ENCODE results near the gene ATF6. TPM values are rescaled to one million over a fixed set of nuclear protein-coding genes. Genes with fewer than 3 reads are reported as not detected.

Gene ATF6
- total RNA-seq, 2 experiments from 2014 or later: 10.2 to 13.9 TPM

DNA sequence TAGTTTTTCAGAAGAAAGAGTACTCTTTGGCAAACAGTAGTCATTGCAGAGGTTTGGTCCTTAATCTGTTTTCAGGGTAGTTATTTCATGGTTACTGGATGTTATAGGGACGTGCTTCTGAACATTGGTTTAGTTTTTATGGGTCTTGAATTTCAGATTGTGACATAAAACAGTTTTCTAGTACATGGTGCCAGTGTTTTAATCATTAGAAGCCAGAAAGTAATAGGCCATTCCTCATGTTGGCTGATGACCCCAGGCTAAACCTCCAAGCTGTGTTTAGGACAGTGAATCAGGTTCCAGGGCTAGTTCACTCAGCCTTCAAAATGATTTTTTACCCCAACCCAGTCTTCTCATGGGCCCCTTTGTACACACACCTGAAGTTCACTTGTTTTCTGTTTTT is 184.3 kb downstream of the ATF6 start:
- Histone ChIP-seq H3K4me3 (ENCODE audit: low read depth, low read length, poor library complexity, severe bottlenecking) (no peak overlapping the region), H3K9me3 (ENCODE audit: low read length) (no peaks in the 10 kb centered on the region), H2AFZ (ENCODE audit: low read length) (no peak overlapping the region), H3K36me3 (ENCODE audit: insufficient read depth, low read length) (no peaks in the 10 kb centered on the region), H3K79me2 (ENCODE audit: insufficient read depth, low read depth, low read length) (no peaks in the 10 kb centered on the region), H3K9me2 (ENCODE audit: insufficient read depth, low read length) (no peaks in the 10 kb centered on the region), H3K4me1 (ENCODE audit: insufficient read depth, low read length, poor library complexity, severe bottlenecking) (no peaks in the 10 kb centered on the region), H3K4me2 (ENCODE audit: low read length) (no peak overlapping the region), H3K27ac (ENCODE audit: low read depth, low read length, poor library complexity, severe bottlenecking) (no peak overlapping the region), H4K20me1 (ENCODE audit: insufficient read depth, low read length) (no peaks in the 10 kb centered on the region)
- TF ChIP-seq, protein P1, sequence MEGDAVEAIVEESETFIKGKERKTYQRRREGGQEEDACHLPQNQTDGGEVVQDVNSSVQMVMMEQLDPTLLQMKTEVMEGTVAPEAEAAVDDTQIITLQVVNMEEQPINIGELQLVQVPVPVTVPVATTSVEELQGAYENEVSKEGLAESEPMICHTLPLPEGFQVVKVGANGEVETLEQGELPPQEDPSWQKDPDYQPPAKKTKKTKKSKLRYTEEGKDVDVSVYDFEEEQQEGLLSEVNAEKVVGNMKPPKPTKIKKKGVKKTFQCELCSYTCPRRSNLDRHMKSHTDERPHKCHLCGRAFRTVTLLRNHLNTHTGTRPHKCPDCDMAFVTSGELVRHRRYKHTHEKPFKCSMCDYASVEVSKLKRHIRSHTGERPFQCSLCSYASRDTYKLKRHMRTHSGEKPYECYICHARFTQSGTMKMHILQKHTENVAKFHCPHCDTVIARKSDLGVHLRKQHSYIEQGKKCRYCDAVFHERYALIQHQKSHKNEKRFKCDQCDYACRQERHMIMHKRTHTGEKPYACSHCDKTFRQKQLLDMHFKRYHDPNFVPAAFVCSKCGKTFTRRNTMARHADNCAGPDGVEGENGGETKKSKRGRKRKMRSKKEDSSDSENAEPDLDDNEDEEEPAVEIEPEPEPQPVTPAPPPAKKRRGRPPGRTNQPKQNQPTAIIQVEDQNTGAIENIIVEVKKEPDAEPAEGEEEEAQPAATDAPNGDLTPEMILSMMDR (conservative IDR thresholded peaks at IDR 0.05; ENCODE audit: low read length): no peak
- no peak for TF ChIP-seq EZH2phosphoT487 (IDR thresholded peaks at IDR 0.05; ENCODE audit: borderline replicate concordance, low read depth, low read length)
- POLR2A ChIA-PET: interaction anchor here (1.0 kb wide), 1 partner anchor 10 kb away, joined by 3 read pairs; no protein-coding TSS in a partner anchor
- no TSS peak for BruUV-seq (replicated peaks)
- no peak for DNase-seq (ENCODE audit: low spot score)
- CTCF ChIA-PET (ENCODE audit: unreplicated experiment): no interaction called here
- intact Hi-C loops (cut with micrococcal nuclease; ENCODE audit: unreplicated experiment): no loop called here

DNA sequence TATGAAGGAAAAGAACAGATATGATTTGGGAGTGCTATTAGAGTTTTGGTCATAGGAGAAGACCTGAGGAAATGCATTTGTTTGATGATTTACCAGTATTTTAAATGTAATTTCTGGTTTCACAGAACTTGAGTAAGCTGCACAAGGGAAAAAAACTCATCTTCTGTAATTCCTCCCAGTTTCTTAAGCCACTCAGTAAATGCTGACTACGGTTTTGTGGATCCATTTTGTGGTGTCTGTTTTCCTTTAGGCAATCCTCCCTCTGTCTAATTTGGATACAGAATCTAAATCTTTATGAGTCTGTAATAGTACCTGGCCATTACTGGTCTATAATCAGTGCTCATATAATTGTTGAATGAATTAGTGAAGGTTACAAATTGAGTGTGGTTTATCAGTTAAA is 185.5 kb downstream of the ATF6 start:
- ChIA-PET POLR2A (no interaction called here), CTCF (ENCODE audit: unreplicated experiment) (no interaction called here)
- intact Hi-C loops (cut with micrococcal nuclease; ENCODE audit: unreplicated experiment): no loop called here
- H2AFZ ChIP-seq (ENCODE audit: low read length): no peak overlapping the region
- no peaks in the 10 kb centered on the region for H3K36me3 ChIP-seq (ENCODE audit: insufficient read depth, low read length)
- no peaks in the 10 kb centered on the region for H3K9me3 ChIP-seq (ENCODE audit: low read length)
- H3K79me2 ChIP-seq (ENCODE audit: insufficient read depth, low read depth, low read length): no peaks in the 10 kb centered on the region
- no peaks in the 10 kb centered on the region for H3K9me2 ChIP-seq (ENCODE audit: insufficient read depth, low read length)
- H3K4me1 ChIP-seq (ENCODE audit: insufficient read depth, low read length, poor library complexity, severe bottlenecking): no peaks in the 10 kb centered on the region
- no peak overlapping the region for H3K4me2 ChIP-seq (ENCODE audit: low read length)
- no peaks in the 10 kb centered on the region for H4K20me1 ChIP-seq (ENCODE audit: insufficient read depth, low read length)
- no peak for DNase-seq (ENCODE audit: low spot score)
- TF ChIP-seq, protein P1 (conservative IDR thresholded peaks at IDR 0.05; ENCODE audit: low read length): no peak
- TF ChIP-seq EZH2phosphoT487 (IDR thresholded peaks at IDR 0.05; ENCODE audit: borderline replicate concordance, low read depth, low read length): no peak
- H3K4me3 ChIP-seq (ENCODE audit: low read depth, low read length, poor library complexity, severe bottlenecking): no peak overlapping the region
- BruUV-seq (replicated peaks): no TSS peak
- H3K27ac ChIP-seq (ENCODE audit: low read depth, low read length, poor library complexity, severe bottlenecking): no peak overlapping the region

DNA sequence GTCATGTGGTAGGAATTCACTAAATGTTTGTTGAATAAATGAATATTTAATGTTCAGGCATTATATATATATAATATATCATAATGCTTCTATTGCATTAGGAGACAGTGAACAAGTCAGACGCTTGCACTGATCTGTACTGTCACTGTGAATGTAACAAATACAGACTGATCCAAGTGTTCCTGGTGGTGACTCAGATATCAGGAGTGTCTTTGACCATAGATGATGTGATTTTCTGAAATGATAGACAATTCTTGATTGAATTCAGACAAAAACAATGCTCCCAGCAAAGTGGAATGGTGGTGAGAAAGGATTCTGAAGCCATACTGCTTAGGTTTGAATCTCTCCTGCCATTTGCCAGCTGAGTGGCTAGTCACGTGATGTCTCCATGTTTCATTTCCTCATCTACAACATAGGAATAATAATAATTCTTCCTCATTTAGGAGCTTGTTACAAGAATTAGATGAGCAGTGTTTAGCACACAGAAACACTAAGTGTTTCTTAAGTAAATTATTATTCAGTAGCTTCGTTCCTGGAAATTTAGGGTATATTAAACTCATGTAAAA is 186.6 kb downstream of the ATF6 start:
- no peak overlapping the region for H3K4me3 ChIP-seq (ENCODE audit: low read depth, low read length, poor library complexity, severe bottlenecking)
- ChIA-PET CTCF (ENCODE audit: unreplicated experiment) (no interaction called here), POLR2A (interaction anchor here (0.8 kb wide), 1 partner anchor 23 kb away, joined by 6 read pairs; no protein-coding TSS in a partner anchor)
- no TSS peak for BruUV-seq (replicated peaks)
- DNase-seq (ENCODE audit: low spot score): no peak
- no peaks in the 10 kb centered on the region for H3K79me2 ChIP-seq (ENCODE audit: insufficient read depth, low read depth, low read length)
- H4K20me1 ChIP-seq (ENCODE audit: insufficient read depth, low read length): no peaks in the 10 kb centered on the region
- no peaks in the 10 kb centered on the region for H3K9me2 ChIP-seq (ENCODE audit: insufficient read depth, low read length)
- H3K9me3 ChIP-seq (ENCODE audit: low read length): no peaks in the 10 kb centered on the region
- no peak overlapping the region for H2AFZ ChIP-seq (ENCODE audit: low read length)
- no peak overlapping the region for H3K4me2 ChIP-seq (ENCODE audit: low read length)
- no peaks in the 10 kb centered on the region for H3K36me3 ChIP-seq (ENCODE audit: insufficient read depth, low read length)
- H3K27ac ChIP-seq (ENCODE audit: low read depth, low read length, poor library complexity, severe bottlenecking): no peak overlapping the region
- no peaks in the 10 kb centered on the region for H3K4me1 ChIP-seq (ENCODE audit: insufficient read depth, low read length, poor library complexity, severe bottlenecking)
- TF ChIP-seq EZH2phosphoT487 (IDR thresholded peaks at IDR 0.05; ENCODE audit: borderline replicate concordance, low read depth, low read length): no peak
- TF ChIP-seq, protein P1 (conservative IDR thresholded peaks at IDR 0.05; ENCODE audit: low read length): no peak
- intact Hi-C loops (cut with micrococcal nuclease; ENCODE audit: unreplicated experiment): no loop called here
